CD4-positive, alpha-beta T cell (primary cell): ENCODE results near the gene CDHR2. TPM values are rescaled to one million over a fixed set of nuclear protein-coding genes. Genes with fewer than 3 reads are reported as not detected.

Experiments
- ATAC-seq: fragments of 200-7000 bp; cut with Tn5 transposase; one replicate; pipeline ENCODE4 v1.10.0; 2022; ENCODE audit warnings: mild to moderate bottlenecking; ENCODE audit not compliant: poor library complexity
- CTCF ChIA-PET: fragments of 350-600 bp; sonication (Branson Sonifier 250); formaldehyde crosslinking; loops from one replicate; lab custom pipeline; 2021; ENCODE audit warnings: antibody characterized with exemption, inconsistent platforms; lab: Charles Lee
- POLR2A ChIA-PET: fragments of 350-600 bp; sonication (Branson Sonifier 250); formaldehyde crosslinking; loops from one replicate; lab custom pipeline; 2021; ENCODE audit warnings: antibody characterized with exemption, inconsistent platforms; lab: Charles Lee
- DNase-seq, 14 experiments: peaks; one replicate each; pipeline ENCODE4 v3.0.0-alpha.2; 2013 to 2020; ENCODE audit warnings: mixed read lengths in 2 of 14
- H3K27ac ChIP-seq, 2 donors: one replicate each; pipeline versions ENCODE4 v1.5.1 to v1.7.0; 2013; ENCODE audit warnings: low read length in 2 of 2, low read depth in 1 of 2, mild to moderate bottlenecking in 1 of 2
- H3K27me3 ChIP-seq, 2 experiments: 1 replicate in 1 of 2; 2 replicates in 1 of 2; pipeline versions ENCODE4 v1.6.1 to v1.7.0; 2013; ENCODE audit warnings: low read length in 2 of 2, control low read depth in 1 of 2, mild to moderate bottlenecking in 1 of 2, moderate library complexity in 1 of 2; ENCODE audit not compliant: insufficient read depth in 2 of 2, control insufficient read depth in 1 of 2
- H3K36me3 ChIP-seq: one replicate; pipeline ENCODE4 v1.6.1; 2013; ENCODE audit warnings: low read length, control low read depth; ENCODE audit not compliant: insufficient read depth
- H3K4me1 ChIP-seq: one replicate; pipeline ENCODE4 v1.6.1; 2013; ENCODE audit warnings: low read length, control low read depth; ENCODE audit not compliant: insufficient read depth
- H3K4me3 ChIP-seq: one replicate; pipeline ENCODE4 v1.5.1; 2013; ENCODE audit warnings: mild to moderate bottlenecking, low read length, moderate library complexity
- H3K9me3 ChIP-seq, 2 experiments: 1 replicate in 1 of 2; 2 replicates in 1 of 2; pipeline versions ENCODE4 v1.6.1 to v1.7.0; 2013; ENCODE audit warnings: low read length in 2 of 2, mild to moderate bottlenecking in 2 of 2, control low read depth in 1 of 2, moderate library complexity in 1 of 2; ENCODE audit not compliant: control insufficient read depth in 1 of 2, insufficient read depth in 1 of 2
- H3K27ac Mint-ChIP-seq: one replicate; pipeline ENCODE4 v1.8.0; 2020; ENCODE audit warnings: mixed read lengths
- H3K27me3 Mint-ChIP-seq: one replicate; pipeline ENCODE4 v1.8.0; 2021; ENCODE audit warnings: mixed read lengths
- H3K36me3 Mint-ChIP-seq: one replicate; pipeline ENCODE4 v1.8.0; 2021; ENCODE audit warnings: low read depth, mixed read lengths
- H3K4me1 Mint-ChIP-seq: one replicate; pipeline ENCODE4 v1.8.0; 2021; ENCODE audit warnings: low read depth, mixed read lengths
- H3K4me3 Mint-ChIP-seq: one replicate; pipeline ENCODE4 v1.8.0; 2020; ENCODE audit warnings: mild to moderate bottlenecking, mixed read lengths
- H3K9me3 Mint-ChIP-seq: one replicate; pipeline ENCODE4 v1.8.0; 2020; ENCODE audit warnings: mixed read lengths
- CTCF ChIP-seq: fragments of 200-600 bp; IDR thresholded peaks from one replicate; pipeline ENCODE4 v1.8.0; 2022; ENCODE audit warnings: antibody characterized with exemption, mild to moderate bottlenecking
- intact Hi-C, 2 experiments: fragments of 100-400 bp; cut with DNase I in 1 of 2; cut with micrococcal nuclease in 1 of 2; formaldehyde crosslinking; loops; one replicate each; pipeline versions ENCODE4 v1.15.1 to v1.9.0; 2023 to 2025; cut with DNase I, micrococcal nuclease
- total RNA-seq, 174 experiments: library from RNA in 2 of 174; stranded (reverse) in 2 of 174; gene quantifications; one replicate each; pipeline ENCODE4 v1.2.3 and lab custom pipeline; 2021 to 2026

Gene CDHR2
- total RNA-seq, 2 experiments from 2014 or later = 1.6 to 2.0 TPM

GRCh38 chr5:176612855-176613254 is 63.7 kb downstream of the CDHR2 start:
- H3K4me3 ChIP-seq = no peak overlapping the region
- POLR2A ChIA-PET = no interaction called here
- H3K27me3 Mint-ChIP-seq = peaks cover 74% of the 10 kb centered on the region
- H3K9me3 ChIP-seq = no peaks in the 10 kb centered on the region
- H3K9me3 Mint-ChIP-seq = no peaks in the 10 kb centered on the region
- no peak for TF ChIP-seq CTCF
- intact Hi-C loops = loop anchor here in 1 of 2 experiments (2.0 kb wide), 1 partner anchor 34 kb away; the partner anchor contains the start of gene TSPAN17
- no peaks in the 10 kb centered on the region for H3K36me3 Mint-ChIP-seq
- H3K4me3 Mint-ChIP-seq = no peak overlapping the region
- H3K4me1 Mint-ChIP-seq = peaks cover 11% of the 10 kb centered on the region
- CTCF ChIA-PET = no interaction called here
- no peak overlapping the region for H3K27ac Mint-ChIP-seq
- H3K27ac ChIP-seq = no peak overlapping the region
- peaks cover 15% of the 10 kb centered on the region for H3K4me1 ChIP-seq
- no peak for DNase-seq
- peaks cover 21 to 31% of the 10 kb centered on the region in 2 experiments for H3K27me3 ChIP-seq
- ATAC-seq = no peak
- H3K36me3 ChIP-seq = no peaks in the 10 kb centered on the region

GRCh38 chr5:176614805-176615478 is 65.8 kb downstream of the CDHR2 start:
- Histone ChIP-seq H3K36me3 (no peaks in the 10 kb centered on the region), H3K9me3 (peaks cover 0 to 13% of the 10 kb centered on the region in 2 experiments), H3K27me3 (peaks cover 41 to 52% of the 10 kb centered on the region in 2 experiments), H3K4me3 (no peak overlapping the region), H3K27ac (no peak overlapping the region), H3K4me1 (peaks cover 21% of the 10 kb centered on the region)
- ATAC-seq = no peak
- no peaks in the 10 kb centered on the region for H3K36me3 Mint-ChIP-seq
- peaks cover 18% of the 10 kb centered on the region for H3K4me1 Mint-ChIP-seq
- ChIA-PET POLR2A (no interaction called here), CTCF (no interaction called here)
- intact Hi-C loops = no loop called here
- H3K9me3 Mint-ChIP-seq = no peaks in the 10 kb centered on the region
- no peak for TF ChIP-seq CTCF
- H3K4me3 Mint-ChIP-seq = no peak overlapping the region
- peaks cover 84% of the 10 kb centered on the region for H3K27me3 Mint-ChIP-seq
- H3K27ac Mint-ChIP-seq = no peak overlapping the region
- no peak for DNase-seq

GRCh38 chr5:176616511-176616910 is 67.4 kb downstream of the CDHR2 start:
- Mint-ChIP-seq H3K9me3 (no peaks in the 10 kb centered on the region), H3K4me1 (peaks cover 21% of the 10 kb centered on the region), H3K27ac (no peak overlapping the region), H3K27me3 (peaks cover 90% of the 10 kb centered on the region), H3K4me3 (no peak overlapping the region), H3K36me3 (no peaks in the 10 kb centered on the region)
- CTCF ChIA-PET = no interaction called here
- peaks cover 51 to 61% of the 10 kb centered on the region in 2 experiments for H3K27me3 ChIP-seq
- intact Hi-C loops = no loop called here
- ATAC-seq (no peak), DNase-seq (no peak)
- no peak overlapping the region for H3K27ac ChIP-seq
- no peaks in the 10 kb centered on the region for H3K36me3 ChIP-seq
- no peak for TF ChIP-seq CTCF
- no peak overlapping the region for H3K4me3 ChIP-seq
- H3K4me1 ChIP-seq = peaks cover 23% of the 10 kb centered on the region
- H3K9me3 ChIP-seq = peaks cover 0 to 27% of the 10 kb centered on the region in 2 experiments
- POLR2A ChIA-PET = no interaction called here
